Measurements from ENCODE around the gene ZNF217.

The ZNF217 gene

GRCh38 chr20:53574259-53574789 lies 19.3 kb downstream of the ZNF217 start:
- peaks cover 21% of the 10 kb centered on the region for H4K20me1 ChIP-seq (ENCODE audit: control insufficient read depth, insufficient read depth, low read depth, low read length)
- peaks cover 88% of the 10 kb centered on the region for H3K79me2 ChIP-seq (ENCODE audit: control insufficient read depth, low read length)
- H3K36me3 ChIP-seq (ENCODE audit: control insufficient read depth, low read length): peaks cover 94% of the 10 kb centered on the region
- H3K4me2 ChIP-seq (ENCODE audit: low read length): no peak overlapping the region
- H3K4me1 ChIP-seq (ENCODE audit: control insufficient read depth, low read length): peaks cover 10% of the 10 kb centered on the region
- TF ChIP-seq CTCF (IDR thresholded peaks at IDR 0.05; ENCODE audit: low read depth, low read length, poor library complexity, severe bottlenecking) (no peak), EZH2phosphoT487 (IDR thresholded peaks at IDR 0.05; ENCODE audit: borderline replicate concordance, low read length) (no peak)
- H3K27me3 ChIP-seq (ENCODE audit: control insufficient read depth, low read length): no peaks in the 10 kb centered on the region
- H3K9me2 ChIP-seq (replicated peaks; ENCODE audit: control insufficient read depth, low read length): no peaks in the 10 kb centered on the region
- no peak overlapping the region for H3K4me3 ChIP-seq (ENCODE audit: low read length)
- H3K9me3 ChIP-seq (ENCODE audit: control insufficient read depth, insufficient read depth, low read length): no peaks in the 10 kb centered on the region
- H3F3A ChIP-seq (ENCODE audit: control insufficient read depth, insufficient read depth): peaks cover 7% of the 10 kb centered on the region
- H3K27ac ChIP-seq (ENCODE audit: low read depth, low read length): no peak overlapping the region

GRCh38 chr20:53571555-53572286 lies 21.9 kb downstream of the ZNF217 start:
- H3K4me2 ChIP-seq (ENCODE audit: low read length): no peak overlapping the region

GRCh38 chr20:53570446-53571276 lies 23.0 kb downstream of the ZNF217 start:
- peaks cover 90% of the 10 kb centered on the region for H3K36me3 ChIP-seq (ENCODE audit: control insufficient read depth, low read length)
- no peak overlapping the region for H3K4me2 ChIP-seq (ENCODE audit: low read length)
- peaks cover 5% of the 10 kb centered on the region for H4K20me1 ChIP-seq (ENCODE audit: control insufficient read depth, insufficient read depth, low read depth, low read length)
- H3K4me3 ChIP-seq (ENCODE audit: low read length): no peak overlapping the region
- peaks cover 51% of the 10 kb centered on the region for H3K79me2 ChIP-seq (ENCODE audit: control insufficient read depth, low read length)
- H3K9me3 ChIP-seq (ENCODE audit: control insufficient read depth, insufficient read depth, low read length): no peaks in the 10 kb centered on the region
- no peaks in the 10 kb centered on the region for H3K4me1 ChIP-seq (ENCODE audit: control insufficient read depth, low read length)
- H3K27me3 ChIP-seq (ENCODE audit: control insufficient read depth, low read length): no peaks in the 10 kb centered on the region
- TF ChIP-seq EZH2phosphoT487 (IDR thresholded peaks at IDR 0.05; ENCODE audit: borderline replicate concordance, low read length) (no peak), CTCF (IDR thresholded peaks at IDR 0.05; ENCODE audit: low read depth, low read length, poor library complexity, severe bottlenecking) (no peak)
- no peak overlapping the region for H3K27ac ChIP-seq (ENCODE audit: low read depth, low read length)
- peaks cover 3% of the 10 kb centered on the region for H3F3A ChIP-seq (ENCODE audit: control insufficient read depth, insufficient read depth)
- no peaks in the 10 kb centered on the region for H3K9me2 ChIP-seq (replicated peaks; ENCODE audit: control insufficient read depth, low read length)

More at GRCh38 chr20:53571555-53572286, 21.9 kb downstream of the ZNF217 start:
- Histone ChIP-seq H3K4me1 (ENCODE audit: control insufficient read depth, low read length) (no peaks in the 10 kb centered on the region), H3F3A (ENCODE audit: control insufficient read depth, insufficient read depth) (peaks cover 3% of the 10 kb centered on the region), H3K79me2 (ENCODE audit: control insufficient read depth, low read length) (peaks cover 62% of the 10 kb centered on the region), H3K36me3 (ENCODE audit: control insufficient read depth, low read length) (peaks cover 93% of the 10 kb centered on the region), H3K4me3 (ENCODE audit: low read length) (no peak overlapping the region), H3K9me2 (replicated peaks; ENCODE audit: control insufficient read depth, low read length) (no peaks in the 10 kb centered on the region), H3K9me3 (ENCODE audit: control insufficient read depth, insufficient read depth, low read length) (no peaks in the 10 kb centered on the region), H3K27me3 (ENCODE audit: control insufficient read depth, low read length) (no peaks in the 10 kb centered on the region), H4K20me1 (ENCODE audit: control insufficient read depth, insufficient read depth, low read depth, low read length) (peaks cover 15% of the 10 kb centered on the region), H3K27ac (ENCODE audit: low read depth, low read length) (no peak overlapping the region)
- TF ChIP-seq CTCF (IDR thresholded peaks at IDR 0.05; ENCODE audit: low read depth, low read length, poor library complexity, severe bottlenecking): no peak
